GM13976 (cell line): ENCODE measurements around the gene ACAD11.
A peak's percentile ranks its signal among the peaks of the same experiment; 100 is the strongest.
"Not testable (repeated sequence)": the region's sequence is repeated elsewhere in the genome, so short reads cannot be mapped to it uniquely, and the experiment has no call there.

Experiments
- DNase-seq: peaks from one replicate; pipeline ENCODE4 v3.0.0; 2012; ENCODE audit warnings: low spot score
- in situ Hi-C: fragments of 300-500 bp; cut with MboI; formaldehyde crosslinking; loops from one replicate; pipeline ENCODE4 v1.12.0; 2022; ENCODE audit warnings: low sequenced_read_pairs, mixed read lengths, inconsistent platforms; ENCODE audit not compliant: unreplicated experiment
- TF ChIP-seq, protein P1 (sequence below): IDR thresholded peaks from 2 replicates; pipeline ENCODE4 v1.5.1; 2012; ENCODE audit warnings: borderline replicate concordance, mild to moderate bottlenecking; ENCODE audit not compliant: insufficient read depth; ENCODE audit errors: extremely low read depth, missing control alignments, control extremely low read depth

The ACAD11 gene

DNA sequence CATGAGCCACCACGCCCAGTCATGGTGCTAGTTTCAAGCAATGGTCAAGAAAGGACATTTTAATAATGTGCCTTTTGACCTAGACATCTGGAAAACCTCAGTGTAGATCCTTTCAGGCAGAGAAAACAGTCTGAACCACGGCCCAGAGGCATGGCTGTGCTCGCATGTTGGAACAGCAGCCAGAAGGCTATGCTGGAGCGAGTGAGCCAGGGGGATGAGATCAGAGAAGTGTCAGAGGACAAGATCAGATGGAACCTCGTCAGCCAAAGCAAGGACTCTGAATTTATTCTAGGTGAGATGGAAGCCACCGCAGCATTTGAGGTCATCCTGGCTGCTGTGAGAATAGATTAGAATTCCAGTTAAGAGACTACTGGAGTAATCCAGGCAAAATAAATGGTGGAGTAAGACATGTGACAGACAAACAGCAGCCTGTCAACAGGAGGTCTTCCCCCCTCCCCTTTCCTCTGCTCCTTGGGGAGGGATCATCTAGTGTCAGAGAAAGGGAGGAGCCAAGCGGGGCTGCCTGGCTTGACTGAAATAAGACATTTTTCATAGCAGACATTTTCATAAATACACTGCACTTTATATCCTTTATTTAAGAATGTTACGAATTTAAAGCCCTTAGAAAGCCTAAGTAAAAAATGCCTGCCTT lies 103.0 kb downstream of the ACAD11 start:
- in situ Hi-C loops, result no loop called here
- TF ChIP-seq, protein P1, sequence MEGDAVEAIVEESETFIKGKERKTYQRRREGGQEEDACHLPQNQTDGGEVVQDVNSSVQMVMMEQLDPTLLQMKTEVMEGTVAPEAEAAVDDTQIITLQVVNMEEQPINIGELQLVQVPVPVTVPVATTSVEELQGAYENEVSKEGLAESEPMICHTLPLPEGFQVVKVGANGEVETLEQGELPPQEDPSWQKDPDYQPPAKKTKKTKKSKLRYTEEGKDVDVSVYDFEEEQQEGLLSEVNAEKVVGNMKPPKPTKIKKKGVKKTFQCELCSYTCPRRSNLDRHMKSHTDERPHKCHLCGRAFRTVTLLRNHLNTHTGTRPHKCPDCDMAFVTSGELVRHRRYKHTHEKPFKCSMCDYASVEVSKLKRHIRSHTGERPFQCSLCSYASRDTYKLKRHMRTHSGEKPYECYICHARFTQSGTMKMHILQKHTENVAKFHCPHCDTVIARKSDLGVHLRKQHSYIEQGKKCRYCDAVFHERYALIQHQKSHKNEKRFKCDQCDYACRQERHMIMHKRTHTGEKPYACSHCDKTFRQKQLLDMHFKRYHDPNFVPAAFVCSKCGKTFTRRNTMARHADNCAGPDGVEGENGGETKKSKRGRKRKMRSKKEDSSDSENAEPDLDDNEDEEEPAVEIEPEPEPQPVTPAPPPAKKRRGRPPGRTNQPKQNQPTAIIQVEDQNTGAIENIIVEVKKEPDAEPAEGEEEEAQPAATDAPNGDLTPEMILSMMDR, result no peak
- DNase-seq, result no peak

DNA sequence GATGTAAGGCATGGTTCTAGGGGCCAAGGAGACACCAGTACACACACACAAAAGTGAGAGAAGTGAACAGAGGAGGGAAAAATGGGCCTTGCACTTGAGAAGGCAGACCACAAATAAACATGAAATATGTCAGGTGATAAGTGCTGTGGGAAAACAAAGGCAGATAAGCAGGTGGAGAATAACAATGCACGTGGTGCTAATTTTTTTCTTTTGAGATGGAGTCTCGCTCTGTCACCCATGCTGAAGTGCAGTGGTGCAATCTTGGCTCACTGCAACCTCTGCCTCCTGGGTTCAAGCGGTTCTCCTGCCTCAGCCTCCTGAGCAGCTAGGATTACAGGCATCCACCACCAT lies 103.6 kb downstream of the ACAD11 start:
- in situ Hi-C loops, DNase-seq: not testable (repeated sequence)

DNA sequence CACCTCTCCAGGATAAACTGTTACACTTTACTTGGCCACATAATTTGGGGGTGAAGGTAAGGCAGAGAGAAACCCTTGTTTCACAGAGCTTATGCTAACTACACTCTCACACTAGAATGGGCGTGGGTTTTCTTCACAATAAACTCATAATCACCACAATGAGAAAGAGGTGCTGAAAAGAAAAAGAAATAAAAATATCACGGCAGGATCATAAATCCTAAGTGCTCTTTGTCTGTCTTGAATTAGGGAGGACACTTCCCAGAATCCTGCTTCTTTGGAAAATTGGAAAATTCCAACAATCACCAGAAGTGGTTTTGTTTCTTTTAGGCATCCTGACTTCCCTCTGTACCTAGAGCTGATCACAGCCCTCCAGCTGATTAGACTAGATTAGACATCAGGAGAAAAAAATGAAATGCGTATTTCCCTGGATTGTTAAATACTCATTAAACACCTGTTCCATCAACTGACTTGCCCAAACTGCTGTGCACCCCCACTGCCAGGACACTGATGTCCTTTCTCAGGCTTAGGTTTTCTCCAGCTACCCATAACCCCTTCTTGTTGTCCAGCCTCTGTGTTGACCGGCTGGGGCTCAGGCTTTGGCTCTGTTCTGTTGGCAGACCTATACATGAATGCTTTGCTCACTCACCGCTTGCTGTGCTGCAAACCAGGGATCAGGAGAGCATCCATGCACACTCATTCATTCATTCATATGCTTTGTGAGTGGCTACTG lies 104.1 kb downstream of the ACAD11 start:
- TF ChIP-seq, protein P1, result no peak
- in situ Hi-C loops, result no loop called here
- no peak for DNase-seq

DNA sequence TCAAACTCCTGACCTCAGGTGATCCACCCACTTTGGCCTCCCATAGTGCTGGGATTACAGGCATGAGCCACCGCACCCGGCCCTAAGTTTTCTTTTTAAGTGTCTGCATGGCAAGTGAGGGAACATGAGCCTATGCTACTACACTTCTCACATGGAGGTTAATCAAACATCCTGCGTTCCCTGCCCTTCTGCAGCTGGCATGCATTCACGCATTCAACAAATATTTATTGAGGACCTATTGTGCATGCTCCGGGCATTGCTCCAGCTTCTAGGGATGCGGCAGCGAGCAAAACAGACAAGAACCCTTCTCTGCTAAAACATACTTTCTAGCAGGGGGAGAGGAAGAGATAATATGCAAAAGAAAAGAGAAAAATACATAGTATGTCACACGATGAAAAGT lies 105.2 kb downstream of the ACAD11 start:
- in situ Hi-C loops, result no loop called here
- no peak for DNase-seq

DNA sequence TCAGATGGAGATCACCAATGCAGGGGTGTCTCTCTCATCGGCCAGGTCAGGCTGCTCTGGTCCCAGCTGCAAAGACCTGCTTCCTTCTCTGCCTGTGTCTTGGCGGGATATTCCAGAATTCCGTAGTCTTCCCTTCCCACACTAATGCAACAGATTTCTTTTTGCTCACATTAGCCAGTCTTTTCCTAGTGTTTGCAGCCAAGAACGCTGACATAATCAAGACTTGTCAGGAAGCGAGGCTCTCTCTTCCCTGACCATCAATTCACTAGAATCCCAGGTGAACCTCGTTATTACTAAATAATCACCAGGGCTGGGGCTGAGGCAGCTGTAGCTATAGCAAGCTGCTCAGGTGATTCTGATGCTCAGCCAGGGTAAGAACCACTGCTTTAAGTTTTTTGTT lies 105.8 kb downstream of the ACAD11 start:
- TF ChIP-seq, protein P1, result no peak
- in situ Hi-C loops, result no loop called here
- DNase-seq, result no peak

More for the DNA sequence above, 105.2 kb downstream of the ACAD11 start:
- TF ChIP-seq, protein P1, result no peak

DNA sequence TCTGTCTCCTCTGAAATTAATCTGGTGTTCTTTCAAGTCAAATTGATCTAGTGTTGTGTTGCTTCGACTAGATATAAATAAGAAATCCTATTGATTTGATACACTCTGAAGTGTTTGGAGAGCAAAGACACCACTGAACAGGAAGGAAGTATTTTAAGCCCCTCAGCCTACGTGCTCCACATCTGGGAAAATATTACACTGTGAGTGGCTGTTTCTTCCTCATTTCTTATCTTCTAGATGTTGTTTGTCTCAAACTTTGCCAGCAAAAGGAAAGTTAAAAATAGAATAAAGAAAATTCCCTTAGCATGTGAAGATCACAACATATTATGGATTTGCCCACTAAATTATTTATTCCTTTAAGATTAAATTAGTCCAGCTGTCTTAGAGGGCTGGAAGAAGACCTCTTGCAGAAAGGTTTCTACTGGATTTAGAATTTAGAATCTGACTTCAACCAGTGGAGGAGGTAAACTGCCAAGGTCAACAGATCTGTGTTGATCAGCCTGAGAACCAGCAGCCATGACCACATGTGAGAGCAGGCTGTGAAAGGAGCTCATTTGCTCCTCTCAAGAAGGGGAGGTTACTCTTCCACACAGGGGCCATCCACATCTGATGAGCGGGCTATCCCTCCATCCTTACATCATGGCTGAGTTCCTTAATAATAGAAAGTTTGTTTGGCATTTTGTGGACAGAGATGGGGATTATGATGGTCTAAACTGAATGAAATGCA lies 108.9 kb downstream of the ACAD11 start:
- in situ Hi-C loops, result no loop called here
- TF ChIP-seq, protein P1, result no peak
- DNase-seq, result no peak

DNA sequence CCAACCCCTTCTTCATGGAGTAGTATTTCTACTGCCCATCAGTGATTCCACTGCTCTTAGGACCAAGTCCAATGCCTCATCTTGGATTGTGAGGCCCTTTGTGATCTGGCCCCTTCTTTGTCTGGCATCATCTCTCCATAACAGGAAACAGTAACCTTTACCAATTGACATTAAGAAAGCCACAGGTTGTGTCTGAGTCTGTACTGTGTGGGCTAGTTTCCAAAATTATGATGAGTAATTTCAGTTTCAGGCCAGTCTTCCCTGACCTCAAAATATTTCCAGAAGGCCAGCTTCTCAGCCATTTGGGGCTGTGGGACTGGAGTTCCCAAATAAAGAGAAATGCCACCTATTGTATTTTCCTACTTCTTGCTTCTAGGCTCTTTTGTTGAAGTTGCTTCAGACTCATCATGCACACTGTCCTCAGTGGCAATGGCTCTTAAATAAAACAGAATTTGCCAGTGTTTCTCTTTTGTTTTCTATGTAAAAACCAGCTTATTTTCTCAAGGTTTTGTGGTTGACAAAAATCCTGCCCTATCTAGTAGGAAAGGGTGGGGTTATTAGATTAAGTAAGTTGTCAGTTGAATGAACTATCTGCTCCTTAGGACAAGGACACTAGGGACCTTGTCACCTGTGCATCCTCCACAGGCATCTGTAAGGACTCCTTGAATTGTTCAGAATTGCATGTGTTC lies 109.6 kb downstream of the ACAD11 start:
- TF ChIP-seq, protein P1, result no peak
- DNase-seq, result peak; percentile 33
- in situ Hi-C loops, result loop anchor here (25.0 kb wide), 1 partner anchor 87 kb away; no protein-coding TSS in a partner anchor
